HG03469 (cell line): ENCODE results near the gene TANGO2.

Experiments
- ATAC-seq: cut with Tn5 transposase; IDR thresholded peaks from one replicate; pipeline ENCODE4 v1.9.1; 2021; ENCODE audit warnings: mild to moderate bottlenecking, moderate library complexity, moderate number of reproducible peaks; ENCODE audit not compliant: unreplicated experiment

The TANGO2 gene

DNA sequence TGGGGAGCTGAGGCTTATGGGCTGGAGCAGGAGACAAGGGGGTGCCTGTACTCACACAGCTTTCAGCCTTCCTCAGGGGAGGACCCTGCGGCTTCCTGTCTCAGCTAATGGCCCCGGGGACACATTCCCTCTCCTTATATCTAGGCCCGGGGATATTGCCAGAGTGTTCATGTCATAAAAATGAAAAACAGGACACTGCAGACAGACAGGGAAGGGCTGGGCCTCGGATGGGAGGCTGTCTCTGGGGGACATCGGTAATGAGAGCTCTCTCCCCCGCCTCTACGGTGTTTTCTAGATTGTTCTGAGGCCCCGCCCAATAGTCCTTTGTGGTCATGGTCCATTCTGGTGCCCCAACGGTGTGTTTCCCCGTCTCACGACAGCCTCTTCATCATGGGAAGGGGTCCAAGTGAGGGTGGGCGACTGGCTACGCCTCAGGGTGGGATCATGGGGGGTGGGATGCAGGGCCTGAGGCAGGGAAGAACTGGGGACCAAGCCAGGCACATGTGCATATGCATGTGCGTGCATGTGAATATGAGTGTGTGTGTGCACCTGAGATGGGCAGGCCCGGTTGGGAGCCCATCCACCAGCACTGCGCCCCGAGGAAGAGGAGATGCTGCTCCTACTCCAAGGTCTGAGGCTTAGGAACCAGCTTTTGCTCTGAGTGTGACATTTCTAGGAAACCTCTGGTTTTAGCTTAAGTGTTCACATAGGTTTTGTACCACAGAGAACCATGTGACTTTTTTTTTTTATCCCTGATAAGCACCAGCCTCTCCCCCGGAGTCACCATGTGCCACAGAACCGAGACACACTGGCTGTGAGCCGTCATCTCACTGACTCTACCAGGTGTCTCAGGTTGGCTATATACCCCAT lies 9.6 kb upstream of the TANGO2 start:
- ATAC-seq: no peak

DNA sequence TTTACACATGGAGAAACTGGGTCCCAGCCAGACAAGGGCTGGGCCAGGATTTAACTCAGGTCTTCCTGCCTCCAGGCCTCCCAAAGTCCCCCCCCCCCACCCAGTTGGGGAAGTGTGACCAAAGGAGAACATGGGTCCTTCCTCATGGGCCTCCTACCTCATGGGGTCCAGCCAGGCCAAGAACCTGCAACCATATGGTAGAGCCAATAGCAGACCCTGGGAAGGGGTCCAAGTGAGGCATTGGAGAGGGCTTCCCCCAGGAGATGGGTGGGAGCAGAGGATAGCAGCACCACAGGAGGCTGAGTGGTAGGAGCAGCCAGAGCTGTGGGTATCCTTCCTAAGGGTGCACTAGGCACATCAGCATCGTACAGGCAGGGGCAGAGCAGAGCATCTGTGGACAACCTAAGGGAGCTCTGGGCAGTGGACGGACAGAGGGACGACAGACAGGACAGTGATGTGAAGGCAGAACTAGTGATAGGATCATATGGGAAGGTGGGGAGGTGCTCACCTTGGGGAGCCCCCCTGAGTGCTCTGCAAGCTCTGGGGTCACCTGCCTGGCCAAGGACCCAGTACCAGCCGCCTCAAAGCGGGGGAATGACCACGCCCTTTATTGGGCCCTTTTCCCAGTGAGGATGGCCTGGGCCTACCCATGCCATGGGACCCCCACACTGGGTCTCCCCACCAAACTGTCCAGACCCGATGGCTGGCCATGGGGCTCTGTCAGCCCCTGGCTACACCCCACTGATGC lies 8.7 kb upstream of the TANGO2 start:
- no peak for ATAC-seq

DNA sequence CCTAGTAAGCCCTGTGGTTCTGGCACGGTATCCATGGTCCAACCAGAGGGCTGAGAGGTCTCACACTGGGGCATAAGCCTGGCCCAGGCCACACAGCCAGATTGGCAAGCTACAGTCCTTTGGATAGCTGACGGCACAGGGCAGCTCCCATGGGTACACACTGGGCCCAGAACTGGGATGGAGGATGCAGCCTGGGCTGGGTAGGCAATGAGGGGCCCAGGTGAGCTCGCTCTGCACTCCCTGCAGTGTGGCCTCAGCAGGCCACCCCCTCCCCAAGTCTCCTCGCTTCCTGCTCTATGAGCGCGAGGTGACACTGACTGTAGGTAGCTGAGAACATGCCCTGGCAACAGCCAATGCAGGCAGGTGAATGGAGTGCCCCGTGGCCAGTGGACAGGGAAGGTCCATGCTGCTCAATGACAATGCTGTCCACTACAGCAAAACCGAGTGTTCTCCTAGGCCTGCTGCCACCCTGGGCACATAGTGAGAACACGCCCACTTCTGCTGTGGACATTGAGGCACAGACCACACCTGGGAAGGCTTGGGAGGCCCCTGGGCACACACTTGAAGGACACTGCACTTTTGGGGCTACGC lies 8.1 kb upstream of the TANGO2 start:
- ATAC-seq: no peak

DNA sequence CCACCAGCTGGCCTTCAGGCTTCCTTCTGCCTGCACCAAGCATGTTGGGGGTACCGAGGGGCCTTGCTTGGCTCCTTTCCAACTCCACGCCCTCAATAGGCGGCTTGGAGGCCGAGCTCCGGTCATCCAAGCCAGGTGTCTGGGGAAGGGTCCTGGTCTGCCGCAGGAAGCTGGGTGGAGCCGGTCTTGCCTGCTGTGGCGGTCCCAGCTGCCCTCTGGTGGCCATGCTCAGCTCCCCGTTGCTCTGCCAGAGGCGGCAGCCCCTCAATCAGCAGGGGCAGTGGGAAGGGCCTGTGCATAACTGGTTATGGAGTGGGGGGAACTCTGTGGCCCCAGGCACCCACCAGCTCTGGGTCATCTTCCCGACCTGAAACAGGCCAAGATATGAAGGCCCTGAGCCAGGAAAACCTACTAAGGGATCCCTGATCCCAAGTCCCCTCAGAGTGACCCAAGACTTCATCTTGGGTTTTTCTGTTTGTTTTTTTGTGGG lies 7.5 kb upstream of the TANGO2 start:
- no peak for ATAC-seq

- no peak for ATAC-seq
Observed at GRCh38 chr22:20014526-20015186, 6.3 kb upstream of the TANGO2 start.

DNA sequence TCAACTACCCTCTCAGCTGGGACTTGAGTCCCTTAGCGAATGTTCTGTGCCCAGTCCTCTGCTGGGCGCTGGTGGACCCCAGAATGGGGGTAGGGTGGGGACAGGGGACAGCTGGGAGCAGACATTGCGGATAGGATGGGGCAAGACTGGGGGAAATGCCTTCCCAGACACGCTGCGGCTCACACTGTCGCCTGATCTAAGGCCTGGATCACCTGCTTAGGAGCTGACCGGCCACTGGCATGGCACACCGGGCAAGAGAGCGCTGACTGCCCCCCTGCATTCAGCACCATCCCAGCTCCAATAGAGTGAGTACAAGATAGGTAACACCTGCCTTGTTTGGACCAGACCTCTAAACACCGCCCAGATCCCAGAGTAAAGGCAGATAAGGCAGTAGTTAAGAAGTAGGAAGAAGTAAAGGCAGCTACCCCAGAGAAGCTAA lies 5.7 kb upstream of the TANGO2 start:
- ATAC-seq: no peak

DNA sequence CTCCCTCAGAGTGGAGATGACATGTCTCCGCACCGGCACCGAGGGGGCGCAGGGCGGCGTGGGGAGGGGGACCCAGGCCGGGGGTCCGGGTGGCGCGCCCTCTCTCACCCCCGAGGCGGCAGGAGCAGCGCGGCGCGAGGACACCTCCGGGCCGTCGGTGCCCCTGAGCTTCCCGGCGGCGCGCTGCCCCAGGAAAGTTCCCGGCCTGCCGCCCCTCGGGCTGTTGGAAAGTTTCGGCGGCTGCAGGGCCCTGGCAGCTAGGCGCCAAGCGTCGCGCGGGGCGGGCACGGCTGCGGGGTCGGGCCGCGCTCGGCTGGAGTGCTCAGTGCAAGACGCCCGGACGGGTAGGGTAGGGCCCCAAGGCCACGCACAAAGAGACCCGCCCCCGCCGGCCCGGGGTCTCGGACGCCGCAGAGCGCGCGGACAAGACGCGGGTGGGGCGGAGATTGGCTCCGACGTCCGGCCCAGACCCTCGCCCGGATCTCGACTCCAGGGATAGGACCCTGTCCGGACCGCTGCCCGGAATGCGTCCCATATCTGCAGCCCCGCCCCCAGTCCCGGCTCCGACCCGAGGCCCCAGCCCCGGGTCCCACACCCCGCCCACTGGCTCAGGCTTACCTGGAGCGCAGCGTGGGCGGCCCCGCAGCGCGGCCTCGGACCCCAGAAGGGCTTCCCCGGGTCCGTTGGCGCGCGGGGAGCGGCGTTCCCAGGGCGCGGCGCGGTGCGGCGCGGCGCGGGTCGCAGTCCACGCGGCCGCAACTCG lies 4.8 kb upstream of the TANGO2 start:
- no peak for ATAC-seq

DNA sequence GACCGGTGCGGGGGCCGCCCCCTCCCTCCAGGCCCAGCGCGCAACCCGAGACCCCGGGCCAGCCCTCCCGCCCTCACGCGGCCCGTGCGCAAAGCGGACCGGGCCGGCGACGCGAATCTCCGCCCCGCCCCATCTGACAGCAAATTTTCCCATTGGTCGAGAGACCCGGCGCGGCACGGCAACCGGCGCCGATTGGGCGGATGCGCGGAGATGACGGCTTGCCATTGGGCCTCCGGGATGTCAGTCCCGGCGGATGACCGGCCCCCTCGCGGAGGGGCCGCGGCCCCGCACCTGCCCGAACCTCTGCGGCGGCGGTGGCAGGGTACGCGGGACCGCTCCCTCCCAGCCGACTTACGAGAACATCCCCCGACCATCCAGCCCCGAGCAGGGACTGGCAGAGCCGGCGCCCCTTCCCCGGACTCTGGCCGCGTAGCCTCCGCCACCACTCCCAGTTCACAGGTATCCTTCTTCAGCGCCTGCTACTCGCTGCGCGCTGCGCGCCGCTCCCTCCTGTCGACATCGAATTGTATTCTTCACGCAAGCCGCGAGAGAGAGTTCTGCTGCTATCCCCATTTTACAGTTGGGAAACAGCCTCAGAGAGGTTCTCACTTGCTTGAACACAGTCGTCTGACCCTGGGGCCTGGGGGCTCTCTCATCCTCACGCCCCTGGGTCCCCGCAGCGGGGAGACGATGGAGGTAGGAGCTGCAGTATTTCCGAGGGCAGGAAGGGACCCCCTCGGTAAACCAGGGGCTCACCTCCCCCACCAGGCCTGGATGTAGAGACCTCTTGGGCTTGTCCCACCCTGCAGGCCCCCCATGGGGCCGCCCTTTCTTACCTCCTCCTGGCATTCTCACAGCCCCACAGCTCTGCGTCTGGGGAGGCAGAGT lies 3.9 kb upstream of the TANGO2 start, which contains the start of gene ARVCF:
Gene ARVCF, minus strand, starts transcription at position 90 of the 888 bp plus-strand sequence. CDS start 26,029 bp downstream, outside the sequence.
- no peak for ATAC-seq

- no peak for ATAC-seq
Observed at GRCh38 chr22:20017622-20017958, 3.3 kb upstream of the TANGO2 start.

DNA sequence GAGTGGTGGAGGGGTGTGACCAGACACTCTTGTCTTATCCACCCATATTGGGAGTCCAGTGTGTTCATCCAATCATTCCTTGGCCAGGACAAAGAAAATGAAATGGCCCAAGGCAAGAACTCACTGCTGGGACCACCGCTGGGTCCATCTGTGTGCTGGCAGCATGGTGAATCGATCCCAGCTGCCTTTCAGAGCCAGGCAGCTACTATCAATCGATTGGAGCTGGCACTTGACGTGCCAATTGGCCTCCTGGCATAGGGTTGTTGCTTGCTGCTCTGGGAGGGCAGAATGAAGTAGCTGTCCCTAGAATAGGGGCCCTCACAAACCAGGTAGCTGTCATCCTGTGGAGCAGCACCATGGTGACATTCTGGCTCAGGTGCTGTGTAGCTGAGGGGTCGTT lies 2.9 kb upstream of the TANGO2 start:
- no peak for ATAC-seq

DNA sequence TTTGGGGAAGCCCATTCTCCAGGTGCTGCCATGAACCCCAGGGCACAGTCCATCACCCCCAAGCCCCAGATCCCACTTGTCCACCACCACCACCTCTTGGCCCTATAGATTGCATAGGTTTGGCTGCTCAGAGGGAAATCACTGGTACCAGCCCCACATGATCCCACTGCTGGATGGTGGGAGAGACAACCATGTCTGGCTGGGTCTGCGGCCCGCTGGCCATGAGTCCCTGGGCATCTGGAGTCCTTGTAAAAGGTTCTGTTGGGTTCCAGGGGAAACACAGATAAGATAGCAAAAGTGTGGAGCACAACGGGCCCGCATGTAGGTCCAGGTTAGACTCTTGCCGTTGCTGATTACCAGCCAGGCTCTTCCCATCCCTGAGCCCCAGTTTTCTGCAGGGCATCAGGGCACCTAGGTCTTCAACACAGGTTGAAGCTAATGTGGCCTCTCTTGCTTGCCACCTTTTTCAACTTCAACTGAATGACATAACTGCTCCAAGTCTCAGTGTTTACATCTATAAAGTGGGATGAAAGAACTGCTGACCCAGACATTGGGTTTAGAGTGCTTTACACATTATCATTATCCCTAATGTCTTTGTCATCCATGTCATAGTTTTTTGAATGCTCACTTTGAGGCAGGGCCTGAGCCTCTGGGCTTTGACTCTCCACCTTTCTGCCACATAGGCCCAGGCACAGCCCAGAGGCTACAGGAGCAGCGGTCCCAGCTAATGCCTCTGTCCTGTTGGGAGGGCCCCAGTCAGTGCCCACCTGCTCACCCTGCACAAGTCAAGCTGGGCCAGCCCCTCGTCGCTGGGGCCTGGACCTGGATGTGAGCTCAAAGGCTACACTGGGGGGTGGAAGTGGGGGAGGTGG lies 1.0 kb upstream of the TANGO2 start:
- ATAC-seq: no peak

DNA sequence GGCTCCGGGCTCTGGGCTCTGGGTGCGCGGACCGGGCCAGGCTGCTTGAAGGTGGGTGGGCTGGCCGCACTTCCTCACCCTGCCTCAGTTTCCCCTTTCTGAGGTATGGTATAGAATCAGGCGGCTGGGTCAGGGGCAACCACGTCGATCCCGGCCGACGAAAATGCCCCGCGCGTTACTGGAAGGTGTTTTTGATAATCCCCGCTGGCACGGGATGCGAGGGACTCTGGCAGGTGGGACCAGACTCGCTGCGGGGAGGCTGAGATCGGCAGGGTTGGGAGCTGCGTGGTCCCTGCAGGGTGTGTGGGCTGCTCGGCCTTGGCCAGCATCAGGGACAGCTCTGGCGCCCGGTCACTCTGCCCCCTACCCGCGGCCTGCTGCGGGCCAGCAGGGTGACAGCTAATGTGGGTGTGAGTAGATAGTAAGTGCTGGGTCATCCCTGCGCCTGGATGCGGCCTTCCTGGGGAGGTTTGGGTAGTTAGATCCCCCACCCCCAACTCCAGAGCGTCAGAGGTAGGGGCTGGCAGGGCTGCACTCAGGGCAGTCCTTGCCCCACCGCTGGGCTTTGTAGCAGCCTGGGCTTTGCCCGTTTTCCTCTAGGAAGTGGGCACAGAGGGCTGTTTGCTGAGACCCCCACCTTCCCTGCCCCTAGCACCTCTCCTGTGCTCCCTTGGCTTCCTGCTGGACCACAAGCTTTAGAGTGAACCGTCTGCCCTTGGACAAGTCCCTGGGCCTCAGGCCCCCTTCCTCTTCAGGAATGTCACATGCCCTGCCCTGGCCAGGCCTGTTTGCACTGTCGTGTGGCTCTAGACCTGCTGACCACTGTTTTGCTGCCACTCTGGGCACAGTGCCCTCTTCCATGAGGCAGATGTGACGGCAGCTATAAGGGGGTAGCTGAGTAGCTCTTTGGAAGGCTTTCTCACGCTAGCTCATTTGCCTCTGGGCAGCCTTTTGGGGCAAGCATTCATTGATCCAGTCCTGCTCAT lies 579 bp downstream of the TANGO2 start:
- ATAC-seq: no peak

GRCh38 chr22:20022231-20022977 lies 1.5 kb downstream of the TANGO2 start:
- no peak for ATAC-seq

- no peak for ATAC-seq
Observed at GRCh38 chr22:20022978-20023613, 2.2 kb downstream of the TANGO2 start.

DNA sequence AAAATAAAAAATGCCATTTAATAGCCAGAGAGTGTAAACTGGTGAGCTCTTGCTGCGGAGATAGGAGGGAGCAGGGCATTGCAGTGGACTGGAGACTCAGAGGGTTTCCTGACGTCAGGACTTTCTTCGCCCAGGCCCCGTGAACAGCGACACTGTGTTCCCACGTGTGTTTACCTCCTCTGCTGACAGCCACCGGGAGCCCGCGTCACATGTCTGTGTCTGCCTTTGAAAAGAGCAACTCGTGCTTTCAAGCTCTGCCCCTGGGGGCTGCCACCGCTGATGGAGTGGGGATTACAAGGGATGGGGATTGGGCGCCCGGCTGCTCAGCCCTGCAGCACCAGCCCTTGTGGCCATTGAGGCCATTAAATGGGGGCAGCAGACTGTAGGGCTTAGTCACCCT lies 3.3 kb downstream of the TANGO2 start:
- ATAC-seq: no peak
